ENCODE results near the gene C2orf81. TPM values are rescaled to one million over a fixed set of nuclear protein-coding genes. Genes with fewer than 3 reads are reported as not detected.

Gene C2orf81
- polyA plus RNA-seq, 2 of the 4 experiments (the other 2 are of a cell fraction): 0.88 to 2.0 TPM

- no peak for FAIRE-seq
- no peak overlapping the region for H3K4me3 ChIP-seq
- ChIA-PET CTCF (interaction anchor here (0.9 to 1.4 kb wide), 4 partner anchors 10 to 92 kb away, joined by 3 to 5 read pairs (median 3); no protein-coding TSS in a partner anchor), POLR2A (interaction anchor here (2.5 kb wide), 1 partner anchor 10 kb away, joined by 11 read pairs; no protein-coding TSS in a partner anchor)
- H3K27ac ChIP-seq: no peak overlapping the region
- ATAC-seq: no peak; a peak in 1 of 6 replicates
- peaks cover 8% of the 10 kb centered on the region; the same call in 1 of the 3 replicates for H3K4me1 ChIP-seq
- TF ChIP-seq CEBPB (IDR thresholded peaks at IDR 0.05) (no peak), JUNB (IDR thresholded peaks at IDR 0.05) (no peak), ZC3H11A (IDR thresholded peaks at IDR 0.05) (no peak), POLR2A (IDR thresholded peaks at IDR 0.05; ENCODE audit: low read length) (no peak), FOSB (CRISPR knock-in tag; IDR thresholded peaks at IDR 0.05) (no peak), HOXB5 (CRISPR knock-in tag; IDR thresholded peaks at IDR 0.05) (no peak), HOXB13 (CRISPR knock-in tag; IDR thresholded peaks at IDR 0.05; ENCODE audit: low read depth) (no peak), RFX5 (IDR thresholded peaks at IDR 0.05) (no peak), MAFK (IDR thresholded peaks at IDR 0.05; ENCODE audit: partially characterized antibody) (no peak)
- H3K4me2 ChIP-seq: no peak overlapping the region
- DNase-seq (ENCODE audit: low read depth in 1 of 2, low spot score in 1 of 2): no peak
- no peaks in the 10 kb centered on the region for H3K9me3 ChIP-seq
- WGBS (ENCODE audit: missing lambda C conversion rate): 88% methylated on average over 18 of the region's 18 CpGs
These were observed 8.3 kb upstream of the C2orf81 start for GRCh38 chr2:74429487-74430451.

- Histone ChIP-seq H3K4me3 (no peak overlapping the region), H3K27ac (no peak overlapping the region), H3K4me2 (no peak overlapping the region), H3K9me3 (no peaks in the 10 kb centered on the region), H3K4me1 (peaks cover 8% of the 10 kb centered on the region; the same call in 1 of the 3 replicates)
- CTCF ChIA-PET: interaction anchor here (0.9 to 1.4 kb wide), 3 partner anchors 10 to 68 kb away, joined by 3 to 5 read pairs (median 3); no protein-coding TSS in a partner anchor
- DNase-seq (ENCODE audit: low read depth in 1 of 2, low spot score in 1 of 2): no peak
- TF ChIP-seq RNF2 (IDR thresholded peaks at IDR 0.05; ENCODE audit: borderline replicate concordance, low read depth): no peak
- TF ChIP-seq SMC3 (IDR thresholded peaks at IDR 0.05): no peak
- no peak for TF ChIP-seq CEBPB (IDR thresholded peaks at IDR 0.05)
- no peak for TF ChIP-seq MAFK (IDR thresholded peaks at IDR 0.05; ENCODE audit: partially characterized antibody)
- TF ChIP-seq SREBF2 (IDR thresholded peaks at IDR 0.05): no peak
- TF ChIP-seq KDM1A (IDR thresholded peaks at IDR 0.05; ENCODE audit: low read depth): no peak
- TF ChIP-seq REST (IDR thresholded peaks at IDR 0.05): no peak
- TF ChIP-seq, protein P1, sequence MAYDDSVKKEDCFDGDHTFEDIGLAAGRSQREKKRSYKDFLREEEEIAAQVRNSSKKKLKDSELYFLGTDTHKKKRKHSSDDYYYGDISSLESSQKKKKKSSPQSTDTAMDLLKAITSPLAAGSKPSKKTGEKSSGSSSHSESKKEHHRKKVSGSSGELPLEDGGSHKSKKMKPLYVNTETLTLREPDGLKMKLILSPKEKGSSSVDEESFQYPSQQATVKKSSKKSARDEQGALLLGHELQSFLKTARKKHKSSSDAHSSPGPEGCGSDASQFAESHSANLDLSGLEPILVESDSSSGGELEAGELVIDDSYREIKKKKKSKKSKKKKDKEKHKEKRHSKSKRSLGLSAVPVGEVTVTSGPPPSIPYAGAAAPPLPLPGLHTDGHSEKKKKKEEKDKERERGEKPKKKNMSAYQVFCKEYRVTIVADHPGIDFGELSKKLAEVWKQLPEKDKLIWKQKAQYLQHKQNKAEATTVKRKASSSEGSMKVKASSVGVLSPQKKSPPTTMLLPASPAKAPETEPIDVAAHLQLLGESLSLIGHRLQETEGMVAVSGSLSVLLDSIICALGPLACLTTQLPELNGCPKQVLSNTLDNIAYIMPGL (CRISPR knock-in tag; IDR thresholded peaks at IDR 0.05; ENCODE audit: borderline replicate concordance): no peak
- TF ChIP-seq RCOR1 (IDR thresholded peaks at IDR 0.05; ENCODE audit: low read depth, low read length): no peak
- TF ChIP-seq BHLHE40 (IDR thresholded peaks at IDR 0.05; ENCODE audit: low read depth, low read length): no peak
- ATAC-seq: no peak
- 91% methylated on average over 5 of the region's 5 CpGs for WGBS (ENCODE audit: missing lambda C conversion rate)
- POLR2A ChIA-PET: interaction anchor here (2.5 kb wide), 1 partner anchor 11 kb away, joined by 11 read pairs; no protein-coding TSS in a partner anchor
- FAIRE-seq: no peak
These were observed 7.3 kb upstream of the C2orf81 start for GRCh38 chr2:74428675-74429074.
